NCI-H2029 treated with DMSO at 0.1 percent for 48 hours (cell line): ENCODE measurements around the gene TGFBR3L.

ENCODE experiments used
- DNase-seq: peaks from one replicate; lab custom pipeline; 2025; lab: John Stamatoyannopoulos, UW

The TGFBR3L gene

GRCh38 chr19:7914598-7915045 is at the start of gene TGFBR3L:
Gene TGFBR3L (plus strand): TSS chr19:7914830.
- DNase-seq, result no peak

GRCh38 chr19:7865262-7865911 is 49.2 kb upstream of the TGFBR3L start:
- no peak for DNase-seq

GRCh38 chr19:7866399-7867091 is 48.1 kb upstream of the TGFBR3L start:
- DNase-seq, result no peak

GRCh38 chr19:7867092-7867844 is 47.4 kb upstream of the TGFBR3L start:
- no peak for DNase-seq

- no peak for DNase-seq
Observed at GRCh38 chr19:7868326-7868670, 46.3 kb upstream of the TGFBR3L start.

GRCh38 chr19:7868671-7869452 is 45.8 kb upstream of the TGFBR3L start:
- no peak for DNase-seq

- DNase-seq, result no peak
Observed at GRCh38 chr19:7869453-7869909, 45.1 kb upstream of the TGFBR3L start.

GRCh38 chr19:7869910-7870511 is 44.6 kb upstream of the TGFBR3L start:
- DNase-seq, result no peak

- DNase-seq, result no peak
Observed at GRCh38 chr19:7870571-7871436, 43.8 kb upstream of the TGFBR3L start.

GRCh38 chr19:7871437-7872305 is 43.0 kb upstream of the TGFBR3L start:
- peak; percentile 90 for DNase-seq

GRCh38 chr19:7872306-7873204 is 42.1 kb upstream of the TGFBR3L start:
- DNase-seq, result no peak

- DNase-seq, result no peak
Observed at GRCh38 chr19:7873304-7874075, 41.1 kb upstream of the TGFBR3L start.

GRCh38 chr19:7874076-7874896 is 40.3 kb upstream of the TGFBR3L start, which contains the start of gene PRR36:
Gene PRR36 (minus strand): TSS chr19:7874390. CDS start chr19:7873689, 701 bp downstream.
- DNase-seq, result peak; percentile 56

GRCh38 chr19:7874897-7875273 is 39.7 kb upstream of the TGFBR3L start:
- no peak for DNase-seq

GRCh38 chr19:7877249-7877836 is 37.3 kb upstream of the TGFBR3L start:
- DNase-seq, result no peak

GRCh38 chr19:7879111-7879807 is 35.4 kb upstream of the TGFBR3L start:
- no peak for DNase-seq
